ENCODE results near the gene CD47. TPM values are rescaled to one million over a fixed set of nuclear protein-coding genes. Genes with fewer than 3 reads are reported as not detected.

Gene CD47
- total RNA-seq, 1 donor from 2014 or later = 141 TPM

DNA sequence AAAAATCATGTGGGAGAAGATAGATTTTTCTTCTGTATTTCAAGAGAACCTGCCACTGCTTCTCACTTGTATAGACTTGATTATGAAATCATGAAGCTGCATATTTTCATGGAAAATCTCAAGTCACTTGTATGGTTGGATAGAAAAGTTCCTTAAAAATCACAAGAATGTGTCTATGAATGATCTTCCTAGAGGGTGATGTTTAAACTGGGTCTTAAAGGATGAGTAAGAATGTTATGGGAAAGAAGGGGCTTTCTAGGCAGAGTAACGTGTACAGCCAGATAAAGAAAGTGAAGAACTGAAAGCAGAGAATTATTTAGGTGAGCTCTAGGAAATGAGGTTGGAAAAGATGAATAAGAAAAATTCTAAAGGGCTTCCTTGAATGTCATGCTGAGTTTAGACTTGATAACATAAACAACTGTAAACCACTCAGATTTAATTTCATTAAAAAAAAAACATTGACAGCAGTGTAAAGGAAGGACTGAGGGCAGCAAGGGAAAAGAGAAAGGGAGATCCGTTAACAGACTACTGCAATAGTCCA is 5.0 kb downstream of the CD47 start:
- TF ChIP-seq, protein P1, sequence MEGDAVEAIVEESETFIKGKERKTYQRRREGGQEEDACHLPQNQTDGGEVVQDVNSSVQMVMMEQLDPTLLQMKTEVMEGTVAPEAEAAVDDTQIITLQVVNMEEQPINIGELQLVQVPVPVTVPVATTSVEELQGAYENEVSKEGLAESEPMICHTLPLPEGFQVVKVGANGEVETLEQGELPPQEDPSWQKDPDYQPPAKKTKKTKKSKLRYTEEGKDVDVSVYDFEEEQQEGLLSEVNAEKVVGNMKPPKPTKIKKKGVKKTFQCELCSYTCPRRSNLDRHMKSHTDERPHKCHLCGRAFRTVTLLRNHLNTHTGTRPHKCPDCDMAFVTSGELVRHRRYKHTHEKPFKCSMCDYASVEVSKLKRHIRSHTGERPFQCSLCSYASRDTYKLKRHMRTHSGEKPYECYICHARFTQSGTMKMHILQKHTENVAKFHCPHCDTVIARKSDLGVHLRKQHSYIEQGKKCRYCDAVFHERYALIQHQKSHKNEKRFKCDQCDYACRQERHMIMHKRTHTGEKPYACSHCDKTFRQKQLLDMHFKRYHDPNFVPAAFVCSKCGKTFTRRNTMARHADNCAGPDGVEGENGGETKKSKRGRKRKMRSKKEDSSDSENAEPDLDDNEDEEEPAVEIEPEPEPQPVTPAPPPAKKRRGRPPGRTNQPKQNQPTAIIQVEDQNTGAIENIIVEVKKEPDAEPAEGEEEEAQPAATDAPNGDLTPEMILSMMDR (conservative IDR thresholded peaks at IDR 0.05; ENCODE audit: low read depth, low read length) = no peak
- no peak for DNase-seq (ENCODE audit: low read depth)
- no peak overlapping the region for H3K4me3 ChIP-seq (ENCODE audit: low read depth, low read length)

DNA sequence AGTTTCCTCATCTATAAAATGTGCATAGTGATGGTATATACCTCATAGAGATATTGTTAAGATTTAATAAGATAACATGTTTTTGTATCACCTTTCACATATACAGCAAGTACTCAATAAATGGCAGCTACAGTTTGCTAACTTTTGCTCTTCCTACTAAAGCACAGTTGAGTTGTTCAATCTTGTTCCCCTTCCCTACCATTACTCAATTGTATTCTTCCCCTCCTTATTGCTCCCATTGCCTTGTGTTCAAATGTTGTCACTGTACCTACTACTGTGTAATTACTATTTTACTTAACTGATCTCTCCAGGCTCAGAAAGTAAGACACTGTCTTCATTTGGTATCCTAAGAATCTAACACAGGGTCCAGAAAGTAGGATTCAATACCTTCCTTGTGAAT is 5.5 kb downstream of the CD47 start:
- no peak for DNase-seq (ENCODE audit: low read depth)
- no peak overlapping the region for H3K4me3 ChIP-seq (ENCODE audit: low read depth, low read length)
- TF ChIP-seq, protein P1 (conservative IDR thresholded peaks at IDR 0.05; ENCODE audit: low read depth, low read length) = no peak

DNA sequence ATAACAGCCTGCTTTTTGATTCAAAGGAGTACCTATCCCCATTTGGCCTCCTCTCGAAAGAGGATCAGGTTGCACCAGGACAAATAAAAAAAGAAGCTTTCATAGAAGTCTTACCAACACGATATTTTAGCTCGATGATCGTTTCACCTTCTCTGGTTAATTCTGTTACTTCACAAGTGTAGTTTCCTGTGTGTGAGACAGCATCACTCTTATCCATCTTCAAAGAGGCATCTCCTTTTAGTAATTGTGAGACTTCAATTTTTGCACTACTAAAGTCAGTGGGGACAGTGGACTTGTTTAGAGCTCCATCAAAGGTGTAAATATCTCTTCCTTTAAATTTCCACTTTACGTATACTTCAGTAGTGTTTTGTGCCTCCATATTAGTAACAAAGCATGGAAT is 11.0 kb downstream of the CD47 start:
- no peak for DNase-seq (ENCODE audit: low read depth)
- TF ChIP-seq, protein P1 (conservative IDR thresholded peaks at IDR 0.05; ENCODE audit: low read depth, low read length) = no peak
- H3K4me3 ChIP-seq (ENCODE audit: low read depth, low read length) = no peak overlapping the region

DNA sequence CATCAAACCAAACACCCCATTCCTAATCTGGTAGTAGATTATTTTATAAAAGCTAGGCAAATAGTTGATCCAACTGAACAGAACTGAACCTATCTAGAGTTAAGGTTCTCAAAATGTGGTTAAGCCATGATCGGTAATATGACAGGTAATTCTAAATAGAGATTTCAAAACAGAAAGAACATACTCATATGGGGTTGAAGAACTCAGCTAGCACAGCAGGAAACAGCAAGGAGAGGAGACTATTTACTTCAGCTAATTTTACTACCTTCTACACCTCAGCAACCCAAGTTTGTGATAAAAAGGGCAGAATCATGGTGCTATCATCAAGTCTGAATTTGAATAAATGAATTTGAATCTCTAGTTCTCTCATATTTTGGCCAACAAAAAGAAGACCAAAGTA is 11.8 kb downstream of the CD47 start:
- no peak overlapping the region for H3K4me3 ChIP-seq (ENCODE audit: low read depth, low read length)
- no peak for DNase-seq (ENCODE audit: low read depth)
- TF ChIP-seq, protein P1 (conservative IDR thresholded peaks at IDR 0.05; ENCODE audit: low read depth, low read length) = no peak

DNA sequence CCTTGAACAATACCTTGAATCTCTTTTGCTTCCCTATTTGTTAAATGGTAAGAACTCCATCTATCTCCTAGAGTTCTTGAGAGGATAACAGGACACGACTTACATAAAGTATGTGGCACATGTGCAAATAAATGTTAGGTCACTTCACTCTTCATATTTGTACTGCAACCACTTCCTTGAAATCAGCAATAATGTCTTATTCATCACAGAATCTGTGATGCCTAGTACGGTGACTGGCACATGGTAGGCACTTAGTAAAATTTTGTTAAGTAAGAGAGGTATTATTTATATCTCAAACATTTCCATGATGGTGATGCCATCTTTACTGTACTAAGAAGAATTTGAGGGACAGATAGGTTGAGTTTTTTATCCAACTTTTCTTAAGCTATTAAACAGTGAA is 14.3 kb downstream of the CD47 start:
- no peak for DNase-seq (ENCODE audit: low read depth)
- TF ChIP-seq, protein P1 (conservative IDR thresholded peaks at IDR 0.05; ENCODE audit: low read depth, low read length) = no peak
- H3K4me3 ChIP-seq (ENCODE audit: low read depth, low read length) = no peak overlapping the region

DNA sequence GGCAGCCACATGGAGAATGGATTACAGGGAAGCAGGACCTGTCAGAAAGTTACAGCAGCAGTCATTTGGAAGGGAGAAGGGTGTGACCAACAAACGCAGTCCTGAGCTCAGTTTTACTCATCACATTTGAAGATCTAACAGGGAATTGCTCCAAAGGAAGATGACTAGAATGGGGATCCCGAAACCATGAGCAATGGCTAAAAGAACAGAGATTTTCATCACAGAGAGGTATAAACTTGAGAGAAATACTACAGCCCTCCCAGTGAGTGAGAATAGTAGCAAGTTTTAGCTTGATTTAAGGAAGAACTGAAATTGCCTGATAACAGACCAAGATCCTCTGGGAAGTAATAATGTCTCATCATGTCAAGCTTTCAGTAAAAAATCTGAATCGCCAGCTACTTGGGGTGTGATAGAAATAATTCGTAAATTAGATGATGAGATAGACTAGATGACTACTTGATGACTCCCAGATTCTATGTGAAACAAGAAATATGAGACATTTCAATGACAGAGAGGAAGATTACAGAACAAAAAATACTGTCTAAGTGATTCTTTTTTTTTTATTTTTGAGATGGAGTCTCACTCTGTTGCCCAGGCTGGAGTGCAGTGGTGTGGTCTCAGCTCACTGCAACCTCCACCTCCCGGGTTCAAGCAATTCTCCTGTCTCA is 16.9 kb downstream of the CD47 start:
- DNase-seq (ENCODE audit: low read depth) = no peak
- no peak overlapping the region for H3K4me3 ChIP-seq (ENCODE audit: low read depth, low read length)
- TF ChIP-seq, protein P1 (conservative IDR thresholded peaks at IDR 0.05; ENCODE audit: low read depth, low read length) = no peak

DNA sequence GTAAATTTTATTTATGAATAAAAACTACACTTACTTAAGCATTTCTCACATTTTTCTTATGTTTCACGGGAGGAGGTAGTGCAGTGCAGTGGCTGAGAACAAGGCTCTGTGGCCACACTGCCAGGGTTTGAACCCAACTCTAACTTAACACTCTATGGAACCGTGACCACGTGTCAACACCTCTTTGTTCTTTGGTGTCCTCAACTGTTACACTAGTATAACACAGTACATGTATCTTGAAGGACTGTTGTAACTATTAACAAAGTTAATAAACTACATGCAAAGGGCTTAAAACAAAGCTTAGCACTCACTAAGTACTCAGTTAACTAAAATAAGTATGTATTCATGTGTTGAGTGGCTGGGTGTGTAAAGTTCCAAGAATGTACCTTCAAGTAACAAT is 19.5 kb downstream of the CD47 start:
- TF ChIP-seq, protein P1 (conservative IDR thresholded peaks at IDR 0.05; ENCODE audit: low read depth, low read length) = no peak
- H3K4me3 ChIP-seq (ENCODE audit: low read depth, low read length) = no peak overlapping the region
- DNase-seq (ENCODE audit: low read depth) = no peak
